ENCODE results near the gene ZNF581. TPM values are rescaled to one million over a fixed set of nuclear protein-coding genes. Genes with fewer than 3 reads are reported as not detected.

Gene ZNF581
- total RNA-seq, 4 donors from 2014 or later = 5.7 to 19.4 (median 8.8) TPM

- no peak for DNase-seq (ENCODE audit: low spot score in 2 of 2)
- Histone ChIP-seq H3K4me1 (peaks cover 0 to 20% (median 4%) of the 10 kb centered on the region in 4 donors), H3K9me3 (no peaks in the 10 kb centered on the region), H3K36me3 (peaks cover 0 to 58% (median 0%) of the 10 kb centered on the region in 3 donors), H3K27ac (peak overlapping the region in 1 of 4 donors; percentile 91), H3K27me3 (no peaks in the 10 kb centered on the region), H3K4me3 (no peak overlapping the region)
- 81 to 84% methylated on average over 9 of the region's 9 CpGs for WGBS, 2 donors
- TF ChIP-seq EP300 (IDR thresholded peaks at IDR 0.05) (no peak), POLR2A (IDR thresholded peaks at IDR 0.05) (no peak)
- TF ChIP-seq, protein P1, sequence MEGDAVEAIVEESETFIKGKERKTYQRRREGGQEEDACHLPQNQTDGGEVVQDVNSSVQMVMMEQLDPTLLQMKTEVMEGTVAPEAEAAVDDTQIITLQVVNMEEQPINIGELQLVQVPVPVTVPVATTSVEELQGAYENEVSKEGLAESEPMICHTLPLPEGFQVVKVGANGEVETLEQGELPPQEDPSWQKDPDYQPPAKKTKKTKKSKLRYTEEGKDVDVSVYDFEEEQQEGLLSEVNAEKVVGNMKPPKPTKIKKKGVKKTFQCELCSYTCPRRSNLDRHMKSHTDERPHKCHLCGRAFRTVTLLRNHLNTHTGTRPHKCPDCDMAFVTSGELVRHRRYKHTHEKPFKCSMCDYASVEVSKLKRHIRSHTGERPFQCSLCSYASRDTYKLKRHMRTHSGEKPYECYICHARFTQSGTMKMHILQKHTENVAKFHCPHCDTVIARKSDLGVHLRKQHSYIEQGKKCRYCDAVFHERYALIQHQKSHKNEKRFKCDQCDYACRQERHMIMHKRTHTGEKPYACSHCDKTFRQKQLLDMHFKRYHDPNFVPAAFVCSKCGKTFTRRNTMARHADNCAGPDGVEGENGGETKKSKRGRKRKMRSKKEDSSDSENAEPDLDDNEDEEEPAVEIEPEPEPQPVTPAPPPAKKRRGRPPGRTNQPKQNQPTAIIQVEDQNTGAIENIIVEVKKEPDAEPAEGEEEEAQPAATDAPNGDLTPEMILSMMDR (IDR thresholded peaks at IDR 0.05) = no peak
These were observed 45.4 kb upstream of the ZNF581 start for GRCh38 chr19:55598034-55598433.

- Histone ChIP-seq H3K27ac (peak overlapping the region; percentile 88 to 99 (median 95)), H3K36me3 (peaks cover 0 to 49% (median 0%) of the 10 kb centered on the region in 3 donors), H3K9me3 (no peaks in the 10 kb centered on the region), H3K27me3 (no peaks in the 10 kb centered on the region), H3K4me3 (peak overlapping the region; percentile 50 to 86 (median 76)), H3K4me1 (peaks cover 0 to 29% (median 4%) of the 10 kb centered on the region in 4 donors)
- WGBS, 2 donors = 5 to 6% methylated on average over 26 of the region's 26 CpGs
- peak; percentile 90 to 96 for DNase-seq (ENCODE audit: low spot score in 2 of 2)
- no peak for TF ChIP-seq EP300 (IDR thresholded peaks at IDR 0.05)
- no peak for TF ChIP-seq POLR2A (IDR thresholded peaks at IDR 0.05)
- TF ChIP-seq, protein P1 (IDR thresholded peaks at IDR 0.05) = peak in 1 of 5 experiments; percentile 33
These were observed 44.6 kb upstream of the ZNF581 start for GRCh38 chr19:55598719-55599467.

GRCh38 chr19:55599468-55599841 is 44.0 kb upstream of the ZNF581 start, which contains the start of gene FIZ1:
Gene FIZ1, minus strand, starts transcription at chr19:55599517. Its CDS starts 1,652 bp downstream, at chr19:55597865.
- Histone ChIP-seq H3K4me1 (peaks cover 0 to 34% (median 6%) of the 10 kb centered on the region in 4 donors), H3K27ac (peak within 1 kb of the TSS; percentile 88 to 99 (median 95)), H3K4me3 (peak within 1 kb of the TSS; percentile 50 to 86 (median 76)), H3K36me3 (peaks cover 0 to 46% (median 0%) of the 10 kb centered on the region in 3 donors), H3K9me3 (no peaks in the 10 kb centered on the region), H3K27me3 (no peaks in the 10 kb centered on the region)
- WGBS, 2 donors = 0 to 1% methylated on average over 23 of the region's 23 CpGs
- DNase-seq (ENCODE audit: low spot score in 2 of 2) = peak; percentile 98 to 99
- TF ChIP-seq EP300 (IDR thresholded peaks at IDR 0.05) = peak; percentile 67 to 80
- TF ChIP-seq, protein P1 (IDR thresholded peaks at IDR 0.05) = no peak

DNA sequence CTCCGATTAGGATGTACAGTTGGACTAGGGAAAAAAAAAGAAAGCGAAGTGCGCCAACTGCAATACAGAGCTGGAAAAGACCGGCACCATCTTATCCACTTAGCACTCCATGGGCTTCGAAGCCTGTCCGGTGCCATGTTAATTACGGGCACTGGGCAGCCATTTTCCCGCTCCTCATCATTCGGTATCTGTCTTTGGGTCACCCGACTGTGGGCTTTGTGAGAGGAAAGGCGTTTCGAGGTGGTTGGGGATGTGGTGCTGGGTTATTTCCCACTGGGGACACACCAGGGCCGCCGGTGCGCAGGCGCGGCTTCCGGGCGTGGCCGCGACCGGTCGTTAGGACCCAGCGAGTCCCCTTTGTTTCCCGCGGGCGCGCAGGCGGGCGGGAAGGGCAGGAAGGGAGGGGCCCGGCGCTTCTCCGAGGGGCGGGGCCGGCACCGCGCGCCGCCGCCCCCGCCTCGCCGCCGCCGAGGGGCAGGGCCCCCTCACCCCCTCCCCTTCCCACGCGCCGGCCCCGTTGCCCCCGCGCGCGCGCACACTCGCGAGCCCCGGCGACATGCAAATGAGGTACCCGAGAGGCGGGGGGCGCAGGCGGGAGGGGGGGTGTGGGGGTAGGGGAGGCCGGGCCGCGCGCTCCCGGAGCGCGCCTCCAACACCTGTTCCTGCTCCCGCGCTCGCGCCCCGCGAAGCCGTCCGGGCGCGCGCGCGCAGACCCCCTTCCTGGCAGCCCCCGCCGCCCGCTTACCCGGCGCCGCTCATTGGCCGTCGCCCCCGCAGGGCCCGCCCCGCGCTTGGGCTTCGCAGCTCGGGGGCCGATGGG is 43.4 kb upstream of the ZNF581 start, which contains the start of gene ZNF524:
ZNF524 (plus strand) TSS at position 447 of the 820 bp plus-strand sequence. CDS start 1,825 bp downstream, outside the sequence.
- 0% methylated on average over 9 to 29 of the region's 97 CpGs for WGBS, 2 donors
- Histone ChIP-seq H3K9me3 (no peaks in the 10 kb centered on the region), H3K36me3 (peaks cover 0 to 40% (median 0%) of the 10 kb centered on the region in 3 donors), H3K4me1 (peaks cover 0 to 40% (median 7%) of the 10 kb centered on the region in 4 donors), H3K27me3 (no peaks in the 10 kb centered on the region), H3K4me3 (peak within 1 kb of the TSS; percentile 50 to 86 (median 76)), H3K27ac (peak within 1 kb of the TSS; percentile 88 to 99 (median 95))
- TF ChIP-seq, protein P1 (IDR thresholded peaks at IDR 0.05) = peak in 2 of 5 experiments; percentile 18 to 54
- TF ChIP-seq EP300 (IDR thresholded peaks at IDR 0.05) (peak in 1 of 2 donors; percentile 61), POLR2A (IDR thresholded peaks at IDR 0.05) (no peak)
- DNase-seq (ENCODE audit: low spot score in 2 of 2) = peak; percentile 64 to 81

Measured in tibial nerve (tissue), 4 donors.